NCI-H1694 (cell line): ENCODE results near the gene COL15A1.

ENCODE experiments used
- DNase-seq: peaks from one replicate; lab custom pipeline; 2025; lab: John Stamatoyannopoulos, UW

Gene COL15A1

GRCh38 chr9:99037769-99038483 is 94.2 kb downstream of the COL15A1 start:
- no peak for DNase-seq

GRCh38 chr9:99038484-99038820 is 94.7 kb downstream of the COL15A1 start:
- DNase-seq = no peak

GRCh38 chr9:99039505-99040182 is 95.9 kb downstream of the COL15A1 start:
- no peak for DNase-seq

GRCh38 chr9:99040251-99040900 is 96.7 kb downstream of the COL15A1 start:
- DNase-seq = no peak

GRCh38 chr9:99040911-99041582 is 97.3 kb downstream of the COL15A1 start:
- no peak for DNase-seq

GRCh38 chr9:99041618-99042017 is 97.9 kb downstream of the COL15A1 start:
- DNase-seq = no peak

GRCh38 chr9:99042620-99043019 is 98.9 kb downstream of the COL15A1 start:
- DNase-seq = no peak

- no peak for DNase-seq
These were observed 101.1 kb downstream of the COL15A1 start for GRCh38 chr9:99044827-99045226.

GRCh38 chr9:99046068-99046467 is 102.4 kb downstream of the COL15A1 start:
- DNase-seq = no peak

- no peak for DNase-seq
These were observed 102.9 kb downstream of the COL15A1 start for GRCh38 chr9:99046542-99047071.

- DNase-seq = no peak
These were observed 105.5 kb downstream of the COL15A1 start for GRCh38 chr9:99049228-99049627.

- no peak for DNase-seq
These were observed 105.9 kb downstream of the COL15A1 start for GRCh38 chr9:99049641-99050040.

- no peak for DNase-seq
These were observed 106.7 kb downstream of the COL15A1 start for GRCh38 chr9:99050292-99050911.

GRCh38 chr9:99050924-99051323 is 107.2 kb downstream of the COL15A1 start:
- DNase-seq = no peak

- DNase-seq = no peak
These were observed 107.7 kb downstream of the COL15A1 start for GRCh38 chr9:99051406-99051805.

GRCh38 chr9:99051851-99052250 is 108.1 kb downstream of the COL15A1 start:
- DNase-seq = no peak

- DNase-seq = no peak
These were observed 109.4 kb downstream of the COL15A1 start for GRCh38 chr9:99052815-99053715.

GRCh38 chr9:99054581-99054980 is 110.9 kb downstream of the COL15A1 start:
- no peak for DNase-seq

GRCh38 chr9:99055384-99055783 is 111.7 kb downstream of the COL15A1 start:
- DNase-seq = no peak

- DNase-seq = no peak
These were observed 112.5 kb downstream of the COL15A1 start for GRCh38 chr9:99056186-99056585.
